DMS 273 (cell line): ENCODE results near the gene GDF11.
"Not testable (repeated sequence)": the region's sequence is repeated elsewhere in the genome, so short reads cannot be mapped to it uniquely, and the experiment has no call there.

Experiments
- DNase-seq: peaks from one replicate; lab custom pipeline; 2025; ENCODE audit not compliant: unreplicated experiment; lab: John Stamatoyannopoulos, UW

The GDF11 gene

GRCh38 chr12:55737581-55738122, 5.3 kb upstream of the GDF11 start:
- peak; percentile 51 for DNase-seq

DNA sequence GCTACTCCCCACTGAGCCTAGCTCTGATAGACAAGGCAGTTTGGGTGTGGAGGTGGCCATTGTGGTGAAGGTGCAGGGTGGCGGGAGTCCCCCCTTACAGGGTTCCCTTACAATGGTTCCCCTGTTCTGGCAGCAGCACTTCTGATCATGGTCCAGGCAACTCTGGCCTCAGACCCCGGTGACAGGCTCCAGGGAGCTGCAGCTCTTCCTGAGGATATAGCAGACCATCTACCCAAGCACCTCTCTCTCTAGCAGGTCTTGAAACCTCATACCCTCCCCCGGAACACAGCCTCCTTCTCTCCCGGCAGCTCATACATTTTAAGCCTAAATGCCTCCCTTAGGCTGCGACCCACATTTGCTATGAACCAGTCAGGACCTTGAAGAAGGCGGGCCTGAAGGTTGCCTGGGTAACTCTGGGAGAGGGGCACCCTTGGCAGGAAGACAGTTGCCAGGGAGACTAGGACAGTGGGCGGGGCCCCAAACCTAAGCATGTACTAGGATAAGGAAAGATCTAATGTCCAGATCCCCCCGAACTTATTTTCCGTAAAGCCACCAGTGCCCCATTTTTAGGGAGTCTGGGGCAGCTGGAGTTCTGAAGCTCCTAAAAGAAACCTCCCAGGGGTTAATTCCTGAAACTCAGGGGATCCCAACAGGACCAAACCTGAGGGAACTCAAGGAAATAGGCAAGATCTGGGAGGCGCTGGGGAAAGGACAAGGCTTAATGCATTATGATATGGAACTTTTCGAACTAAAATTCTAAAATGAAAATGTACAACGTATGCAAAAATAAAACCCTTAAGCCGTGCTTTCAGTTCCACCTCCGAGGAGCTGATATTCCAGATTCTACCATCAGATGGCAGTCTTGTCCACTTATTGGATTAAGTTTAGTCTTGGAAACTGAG, 4.5 kb upstream of the GDF11 start:
- DNase-seq, result peak; percentile 92

DNA sequence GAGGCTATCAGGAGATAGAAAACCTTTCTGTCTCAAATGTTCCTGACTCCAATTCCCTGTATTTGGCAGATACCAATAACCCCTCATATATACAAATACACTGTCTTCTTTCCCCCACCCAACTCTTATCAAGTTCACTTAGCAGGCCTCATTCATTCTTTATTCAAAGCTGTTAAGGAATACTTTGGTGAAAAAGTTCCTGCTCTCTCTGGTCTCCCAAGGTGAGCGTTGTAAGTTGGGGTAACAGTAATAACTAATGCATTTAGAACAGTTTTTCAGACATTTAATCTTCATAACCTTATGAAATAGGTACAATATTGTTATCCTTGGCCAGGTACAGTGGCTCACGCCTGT, 3.9 kb upstream of the GDF11 start:
- no peak for DNase-seq

GRCh38 chr12:55741931-55742680, 816 bp upstream of the GDF11 start:
- DNase-seq, result no peak

- peak; percentile 77 for DNase-seq
Measured at GRCh38 chr12:55743406-55744339, 751 bp downstream of the GDF11 start.

GRCh38 chr12:55744340-55745030, 1.6 kb downstream of the GDF11 start:
- DNase-seq, result peak; percentile 18

DNA sequence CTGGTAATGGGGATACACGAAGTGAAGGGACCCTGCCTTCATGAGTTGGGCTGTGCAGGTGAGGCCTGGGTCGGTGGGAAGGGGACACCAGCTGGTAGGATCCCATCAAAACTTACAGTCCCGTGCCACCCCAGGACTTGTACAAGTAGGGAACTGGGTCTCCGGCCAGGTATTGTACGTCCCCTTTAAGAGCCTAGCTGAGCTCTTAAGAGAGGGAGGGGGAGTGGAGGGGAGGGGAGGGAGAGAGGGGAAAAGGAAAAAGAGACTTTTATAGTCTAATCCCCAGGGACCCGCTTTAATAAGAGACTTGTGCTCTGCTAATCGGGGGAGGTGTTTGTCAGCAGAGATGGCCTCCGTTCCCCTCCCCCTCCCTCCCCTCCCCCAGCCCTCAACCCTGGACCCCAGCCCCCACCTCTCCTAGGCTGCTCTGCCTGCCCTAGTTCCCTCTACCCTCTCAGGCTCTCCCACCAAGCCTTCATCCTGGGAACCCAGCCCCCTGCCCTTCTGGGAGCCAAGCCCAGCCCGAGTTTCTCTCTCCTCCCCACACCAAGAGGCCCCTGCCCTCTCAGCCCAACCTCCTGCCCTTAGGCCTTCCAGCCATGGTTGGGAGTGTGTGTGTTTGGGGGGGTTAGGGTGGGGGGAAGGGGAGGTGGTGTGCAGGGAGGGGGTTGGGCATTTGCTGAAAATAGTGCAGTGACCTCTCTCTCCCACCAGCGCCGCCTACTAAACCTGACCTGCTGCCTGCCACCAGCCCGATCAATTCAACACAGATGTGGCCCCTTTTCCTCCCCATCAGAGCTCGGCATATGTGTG, 2.6 kb downstream of the GDF11 start:
- DNase-seq, result peak; percentile 59

DNA sequence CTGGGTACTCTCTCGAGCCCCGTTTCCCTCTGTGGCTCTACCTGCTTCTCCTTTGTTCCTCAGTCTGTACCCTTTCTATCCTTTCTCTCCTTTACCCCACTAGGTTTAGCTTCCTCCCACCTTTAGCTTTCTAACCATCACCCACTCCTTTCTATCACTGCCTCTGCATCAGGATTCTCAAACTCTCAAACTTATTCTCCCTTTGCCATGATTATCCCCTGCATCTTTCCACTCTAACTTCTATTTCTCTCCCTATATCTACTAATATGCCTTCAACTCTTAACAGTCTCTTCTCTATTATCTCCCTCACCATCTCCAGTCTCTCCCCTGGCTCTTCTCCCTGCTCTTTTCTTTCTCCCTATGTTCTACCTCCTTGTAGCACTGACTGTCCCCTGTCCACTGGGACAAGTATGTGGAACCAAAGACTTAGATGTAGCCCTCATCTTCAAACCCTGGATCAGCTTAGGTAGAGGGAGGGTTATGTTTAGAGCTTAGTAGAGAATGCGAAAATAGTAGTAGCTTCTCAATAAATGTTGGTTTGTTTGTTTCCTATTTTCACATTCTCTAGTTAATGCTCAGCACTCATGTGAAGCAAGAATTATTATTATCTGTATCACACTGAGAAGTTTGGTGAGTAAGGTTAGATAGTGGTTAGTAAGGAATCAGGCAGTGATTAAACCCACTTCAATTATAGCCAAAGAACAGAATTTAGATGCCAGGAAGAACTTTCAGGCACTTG, 3.4 kb downstream of the GDF11 start:
- no peak for DNase-seq

DNA sequence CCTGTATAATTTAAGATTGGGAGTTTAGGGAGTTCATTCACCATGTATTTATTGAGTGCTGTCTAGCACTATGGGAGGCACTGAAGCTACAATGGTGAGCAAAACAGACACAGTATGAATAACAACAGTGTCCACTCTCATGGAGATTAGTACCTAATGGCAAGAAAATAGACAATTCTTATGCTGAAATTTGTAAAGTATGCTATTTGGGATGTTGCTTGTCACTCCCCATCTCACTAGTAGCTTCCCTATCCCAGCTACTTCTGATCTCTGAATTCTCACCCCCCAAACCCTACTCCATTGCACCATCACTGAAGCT, 4.0 kb downstream of the GDF11 start:
- DNase-seq, result no peak

DNA sequence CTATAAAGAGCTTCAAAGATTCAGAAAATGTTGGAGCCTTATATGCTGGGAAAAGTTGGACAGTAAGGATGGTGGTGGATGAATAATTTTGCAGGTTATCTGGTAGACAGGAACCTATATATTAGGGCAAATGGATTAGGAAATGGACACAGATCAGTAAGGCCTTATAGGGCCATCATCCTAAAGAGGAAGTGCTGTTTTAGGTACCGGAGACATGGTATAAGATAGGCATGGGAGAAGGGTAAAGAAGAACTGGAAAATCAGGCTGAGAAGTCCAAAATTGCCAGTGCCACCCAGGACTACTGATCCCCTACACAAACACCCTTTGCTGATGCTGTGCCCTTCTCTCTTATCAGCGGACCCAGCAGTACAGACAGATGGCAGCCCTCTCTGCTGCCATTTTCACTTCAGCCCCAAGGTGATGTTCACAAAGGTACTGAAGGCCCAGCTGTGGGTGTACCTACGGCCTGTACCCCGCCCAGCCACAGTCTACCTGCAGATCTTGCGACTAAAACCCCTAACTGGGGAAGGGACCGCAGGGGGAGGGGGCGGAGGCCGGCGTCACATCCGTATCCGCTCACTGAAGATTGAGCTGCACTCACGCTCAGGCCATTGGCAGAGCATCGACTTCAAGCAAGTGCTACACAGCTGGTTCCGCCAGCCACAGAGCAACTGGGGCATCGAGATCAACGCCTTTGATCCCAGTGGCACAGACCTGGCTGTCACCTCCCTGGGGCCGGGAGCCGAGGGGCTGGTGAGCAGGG, 5.5 kb downstream of the GDF11 start:
- no peak for DNase-seq

DNA sequence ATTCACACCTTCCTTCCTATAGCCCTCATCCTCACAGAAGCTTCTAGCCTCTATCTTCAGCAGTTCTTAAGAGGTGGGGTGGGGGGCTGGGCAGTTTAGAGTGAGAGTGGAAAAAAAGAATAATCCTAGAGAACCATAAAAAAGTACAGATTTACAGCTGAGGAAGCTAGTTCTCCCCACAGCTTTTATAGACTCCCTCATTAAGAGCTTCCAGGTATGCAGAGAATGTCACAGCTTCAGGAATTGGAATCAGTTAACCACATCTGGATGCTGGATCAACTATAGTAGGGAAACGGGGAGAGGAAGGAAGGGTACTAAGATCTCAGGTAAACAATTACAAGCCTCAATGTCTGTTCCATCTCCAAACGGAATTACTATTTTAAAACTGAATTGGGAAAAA, 12.3 kb downstream of the GDF11 start:
- no peak for DNase-seq

- no peak for DNase-seq
Measured at GRCh38 chr12:55757701-55758100, 14.8 kb downstream of the GDF11 start.

GRCh38 chr12:55758575-55758974, 15.7 kb downstream of the GDF11 start:
- not testable (repeated sequence) for DNase-seq

DNA sequence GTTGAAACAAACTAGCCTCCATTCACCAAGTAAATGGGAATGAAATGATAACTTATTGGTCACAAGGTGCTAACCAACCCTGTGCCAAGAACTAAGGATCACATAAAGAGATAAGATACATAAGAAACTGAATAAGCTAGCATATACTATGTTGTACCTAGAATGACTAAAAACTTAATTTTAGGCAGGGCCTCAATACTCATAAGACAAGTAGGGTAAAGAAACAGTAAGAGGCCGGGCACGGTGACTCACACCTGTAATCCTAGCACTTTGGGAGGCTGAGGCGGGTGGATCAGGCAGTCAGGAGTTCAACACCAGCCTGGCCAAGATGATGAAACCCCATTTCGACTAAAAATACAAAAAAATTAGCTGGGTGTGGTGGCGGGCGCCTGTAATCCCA, 17.7 kb downstream of the GDF11 start:
- no peak for DNase-seq

- DNase-seq, result no peak
Measured at GRCh38 chr12:55762646-55763045, 19.7 kb downstream of the GDF11 start.

- no peak for DNase-seq
Measured at GRCh38 chr12:55765736-55766290, 22.9 kb downstream of the GDF11 start.

DNA sequence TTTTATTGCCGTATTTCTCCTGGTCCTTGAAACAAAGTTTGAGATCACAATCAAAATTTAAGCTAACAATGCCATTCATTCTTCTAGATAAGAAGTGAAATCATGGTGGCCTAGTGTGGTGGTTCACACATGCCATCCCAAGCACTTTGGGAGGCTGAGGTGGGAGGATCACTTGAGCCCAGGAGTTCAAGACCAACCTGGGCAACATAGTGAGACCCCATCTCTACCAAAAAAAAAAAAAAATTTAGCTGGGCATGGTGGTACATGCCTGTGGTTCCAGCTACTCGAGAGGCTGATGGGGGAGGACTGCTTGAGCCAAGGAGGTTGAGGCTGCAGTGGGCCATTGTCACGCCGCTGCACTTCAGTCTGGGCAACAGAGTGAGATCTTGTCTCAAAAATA, 24.2 kb downstream of the GDF11 start:
- no peak for DNase-seq

DNA sequence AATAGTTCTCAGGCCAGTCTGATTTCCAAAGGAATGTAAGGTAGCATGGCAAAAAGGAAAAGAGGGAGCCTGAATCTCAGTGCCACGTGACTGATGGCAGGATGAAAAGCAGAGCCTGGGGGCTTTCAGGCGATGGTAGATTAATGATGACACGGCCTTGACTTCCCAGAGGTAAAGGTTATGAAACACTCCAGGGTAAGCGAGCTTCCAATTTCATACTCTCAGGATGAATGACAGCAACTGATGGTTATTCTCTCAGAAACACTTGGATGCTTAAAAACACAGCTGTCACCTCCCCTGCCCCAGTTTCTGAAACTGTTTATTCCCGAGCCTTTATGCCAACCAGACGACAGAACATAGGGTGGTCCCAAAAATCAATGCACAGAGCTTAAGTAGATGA, 28.8 kb downstream of the GDF11 start:
- DNase-seq, result no peak
